ENCODE results near the gene OTOA.
"Not testable (repeated sequence)": the region's sequence is repeated elsewhere in the genome, so short reads cannot be mapped to it uniquely, and the experiment has no call there.

Gene OTOA

DNA sequence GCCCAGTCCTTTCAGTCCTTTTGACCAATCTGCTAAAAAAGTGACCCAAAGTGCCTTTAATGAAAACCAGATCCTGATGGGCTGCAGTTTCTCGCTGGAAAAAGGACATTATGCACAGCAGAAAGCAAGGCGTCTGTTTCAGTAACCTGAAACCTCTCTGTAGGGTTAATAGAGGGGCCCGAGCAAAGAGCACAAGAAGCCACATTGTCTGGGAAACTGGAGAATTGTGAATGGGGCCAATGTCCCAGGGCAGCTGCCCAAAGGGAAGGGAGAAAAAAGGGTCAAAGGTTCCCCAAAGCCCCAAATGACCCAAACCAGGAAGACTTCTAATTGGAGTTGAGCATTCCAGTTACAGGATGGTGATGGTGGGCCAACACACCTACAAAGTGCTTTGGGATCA, 3.0 kb downstream of the OTOA start:
- TF ChIP-seq, protein P1, sequence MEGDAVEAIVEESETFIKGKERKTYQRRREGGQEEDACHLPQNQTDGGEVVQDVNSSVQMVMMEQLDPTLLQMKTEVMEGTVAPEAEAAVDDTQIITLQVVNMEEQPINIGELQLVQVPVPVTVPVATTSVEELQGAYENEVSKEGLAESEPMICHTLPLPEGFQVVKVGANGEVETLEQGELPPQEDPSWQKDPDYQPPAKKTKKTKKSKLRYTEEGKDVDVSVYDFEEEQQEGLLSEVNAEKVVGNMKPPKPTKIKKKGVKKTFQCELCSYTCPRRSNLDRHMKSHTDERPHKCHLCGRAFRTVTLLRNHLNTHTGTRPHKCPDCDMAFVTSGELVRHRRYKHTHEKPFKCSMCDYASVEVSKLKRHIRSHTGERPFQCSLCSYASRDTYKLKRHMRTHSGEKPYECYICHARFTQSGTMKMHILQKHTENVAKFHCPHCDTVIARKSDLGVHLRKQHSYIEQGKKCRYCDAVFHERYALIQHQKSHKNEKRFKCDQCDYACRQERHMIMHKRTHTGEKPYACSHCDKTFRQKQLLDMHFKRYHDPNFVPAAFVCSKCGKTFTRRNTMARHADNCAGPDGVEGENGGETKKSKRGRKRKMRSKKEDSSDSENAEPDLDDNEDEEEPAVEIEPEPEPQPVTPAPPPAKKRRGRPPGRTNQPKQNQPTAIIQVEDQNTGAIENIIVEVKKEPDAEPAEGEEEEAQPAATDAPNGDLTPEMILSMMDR (conservative IDR thresholded peaks at IDR 0.05) = no peak

DNA sequence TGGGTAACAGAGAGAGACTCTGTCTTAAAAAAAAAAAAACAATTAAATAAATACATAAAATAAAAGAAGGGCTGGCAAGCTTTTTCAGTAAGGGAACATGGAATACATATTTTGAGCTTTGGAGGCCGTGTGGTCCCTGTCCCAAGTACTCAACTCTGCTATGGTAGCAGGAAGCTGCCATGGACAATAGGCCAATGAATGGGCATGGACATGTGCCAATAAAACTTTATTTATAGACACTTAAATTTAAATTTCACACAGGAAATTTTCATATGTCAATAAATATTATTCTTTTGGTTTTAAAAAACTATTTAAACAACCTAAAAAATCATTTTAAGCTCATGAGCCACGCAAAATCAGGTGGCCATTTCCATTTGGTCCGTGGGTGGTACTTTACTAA, 3.8 kb downstream of the OTOA start:
- TF ChIP-seq, protein P1 (conservative IDR thresholded peaks at IDR 0.05) = no peak
- no peak overlapping the region for H3K27ac ChIP-seq

More for the DNA sequence above, 3.0 kb downstream of the OTOA start:
- no peak overlapping the region for H3K27ac ChIP-seq

DNA sequence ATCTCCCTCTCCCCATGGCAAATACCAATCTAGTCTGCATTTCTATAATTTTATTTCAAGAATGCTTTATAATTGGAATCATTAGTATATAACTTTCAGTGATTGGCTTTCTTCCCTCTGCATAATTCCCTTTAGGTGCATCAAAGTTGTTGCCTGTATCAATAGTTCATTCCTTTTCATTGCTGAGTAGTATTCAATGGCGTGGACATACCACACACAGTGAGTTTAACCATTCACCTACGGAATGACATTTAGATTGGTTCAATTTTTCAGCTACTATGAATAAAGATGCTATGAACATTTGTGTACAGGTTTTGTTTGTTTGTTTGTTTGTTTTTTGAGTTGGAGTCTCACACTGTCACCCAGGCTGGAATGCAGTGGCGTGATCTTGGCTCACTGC, 9.7 kb downstream of the OTOA start:
- no peak overlapping the region for H3K27ac ChIP-seq
- TF ChIP-seq, protein P1 (conservative IDR thresholded peaks at IDR 0.05) = no peak

DNA sequence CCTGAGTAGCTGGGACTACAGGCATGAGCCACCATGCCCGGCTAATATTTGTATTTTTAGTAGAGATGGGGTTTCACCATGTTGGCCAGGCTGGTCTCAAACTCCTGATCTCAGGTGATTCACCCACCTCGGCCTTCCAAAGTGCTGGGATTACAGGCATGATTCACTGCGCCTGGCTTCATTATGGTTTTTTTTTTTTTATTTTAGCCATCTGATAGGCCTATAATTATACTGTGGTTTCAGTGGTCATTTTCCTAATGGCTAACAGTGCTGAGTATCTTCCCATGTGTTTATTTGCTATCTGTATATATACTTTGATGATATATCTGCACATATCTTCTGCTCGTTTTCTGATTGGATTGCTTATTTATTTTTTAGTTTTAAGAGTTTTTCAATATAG, 10.7 kb downstream of the OTOA start:
- not testable (repeated sequence) for H3K27ac ChIP-seq

DNA sequence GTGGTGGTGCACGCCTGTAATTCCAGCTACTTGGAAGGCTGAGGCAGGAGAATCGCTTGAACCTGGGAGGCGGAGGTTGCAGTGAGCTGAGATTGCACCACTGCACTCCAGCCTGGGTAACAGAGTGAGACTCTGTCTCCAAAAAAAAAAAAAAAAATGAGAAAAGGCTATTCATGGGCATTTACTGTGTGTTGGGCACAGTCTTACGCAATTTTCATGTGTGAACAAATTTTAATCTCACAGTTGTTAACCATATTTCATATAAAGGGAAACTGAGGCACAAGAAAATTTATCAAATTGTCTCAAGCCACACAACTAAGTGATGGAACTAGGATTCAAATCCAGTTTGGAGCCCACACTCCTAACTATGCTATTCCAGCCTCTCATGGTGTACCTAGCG, 16.9 kb downstream of the OTOA start:
- not testable (repeated sequence) for H3K27ac ChIP-seq

DNA sequence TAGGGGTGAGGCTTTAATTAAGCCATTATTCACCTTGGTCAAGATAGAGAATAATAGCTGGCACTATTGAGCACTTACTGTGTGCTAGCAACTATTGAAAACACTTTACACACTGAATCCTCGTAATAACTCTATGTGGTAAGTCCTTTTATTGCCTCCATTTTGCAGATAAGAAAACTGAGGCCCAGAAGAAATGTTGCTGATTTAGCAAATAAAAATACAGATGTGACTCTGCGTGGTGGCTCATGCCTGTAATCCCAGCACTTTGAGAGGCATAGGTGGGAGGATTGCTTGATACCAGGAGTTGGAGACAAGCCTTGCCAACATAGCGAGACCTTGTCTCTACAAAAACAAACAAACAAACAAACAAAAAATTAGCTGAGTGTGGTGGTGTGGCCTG, 19.4 kb downstream of the OTOA start:
- H3K27ac ChIP-seq = no peak overlapping the region
- TF ChIP-seq, protein P1 (conservative IDR thresholded peaks at IDR 0.05) = no peak

DNA sequence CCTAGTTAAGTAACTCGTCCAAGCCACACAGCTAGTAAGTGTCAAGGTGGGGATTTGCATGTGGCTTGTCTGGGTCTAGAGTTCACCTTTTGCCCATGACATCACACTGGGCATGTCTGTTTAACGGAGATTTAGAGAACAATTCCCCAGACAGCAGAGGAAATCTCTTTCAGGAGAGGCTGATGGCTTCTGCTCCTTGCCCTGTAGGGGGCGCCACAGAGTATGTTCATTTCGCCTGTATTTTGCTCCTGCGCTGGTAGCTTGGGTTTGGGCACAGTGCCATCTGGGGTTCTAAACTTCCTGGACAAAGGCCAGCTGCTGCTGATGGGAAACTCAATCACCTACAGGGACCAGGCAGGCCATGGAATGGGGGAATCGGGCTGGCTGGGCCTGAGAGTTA, 20.4 kb downstream of the OTOA start:
- TF ChIP-seq, protein P1 (conservative IDR thresholded peaks at IDR 0.05) = no peak
- no peak overlapping the region for H3K27ac ChIP-seq

DNA sequence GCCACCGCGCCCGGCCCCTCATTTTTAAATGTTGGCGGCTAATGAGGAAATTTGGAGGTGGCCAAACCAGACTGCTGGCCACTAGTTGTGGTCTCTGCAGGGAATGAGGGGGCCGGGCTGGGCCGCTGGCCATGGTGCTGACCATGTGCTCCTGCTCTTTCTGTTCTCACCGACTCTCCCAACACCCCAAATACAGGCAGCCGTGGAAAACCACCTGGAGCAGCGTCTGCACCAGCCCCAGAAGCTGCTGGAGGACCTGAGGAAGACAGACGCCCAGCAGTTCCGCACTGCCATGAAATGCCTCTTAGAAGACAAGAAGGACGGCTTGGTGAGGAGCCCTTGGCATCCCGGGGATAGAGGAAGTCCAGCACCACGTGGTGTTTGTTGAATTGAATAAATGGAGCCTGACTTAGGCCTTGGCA, 21.3 kb downstream of the OTOA start:
- TF ChIP-seq, protein P1 (conservative IDR thresholded peaks at IDR 0.05) = no peak
- no peak overlapping the region for H3K27ac ChIP-seq

DNA sequence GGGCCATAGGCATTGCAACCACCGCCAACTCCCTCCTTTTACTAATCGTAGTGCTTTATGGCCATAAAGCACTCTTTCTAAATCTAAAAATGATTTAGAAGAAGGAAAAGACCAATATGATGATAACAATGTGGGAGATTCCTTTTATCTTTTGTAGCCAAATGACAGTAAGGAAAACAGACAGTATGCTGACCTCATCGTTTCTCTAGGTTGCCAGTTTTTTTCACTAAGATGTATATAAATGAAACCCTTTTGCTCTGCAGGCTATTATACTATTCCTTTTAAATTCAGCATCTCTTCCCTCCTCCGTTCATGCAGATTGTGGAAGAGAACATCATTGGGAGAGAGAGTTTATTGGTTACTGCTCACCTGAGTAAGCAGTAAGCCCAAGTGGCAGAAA, 25.3 kb downstream of the OTOA start:
- H3K27ac ChIP-seq = no peak overlapping the region
- TF ChIP-seq, protein P1 (conservative IDR thresholded peaks at IDR 0.05) = no peak

DNA sequence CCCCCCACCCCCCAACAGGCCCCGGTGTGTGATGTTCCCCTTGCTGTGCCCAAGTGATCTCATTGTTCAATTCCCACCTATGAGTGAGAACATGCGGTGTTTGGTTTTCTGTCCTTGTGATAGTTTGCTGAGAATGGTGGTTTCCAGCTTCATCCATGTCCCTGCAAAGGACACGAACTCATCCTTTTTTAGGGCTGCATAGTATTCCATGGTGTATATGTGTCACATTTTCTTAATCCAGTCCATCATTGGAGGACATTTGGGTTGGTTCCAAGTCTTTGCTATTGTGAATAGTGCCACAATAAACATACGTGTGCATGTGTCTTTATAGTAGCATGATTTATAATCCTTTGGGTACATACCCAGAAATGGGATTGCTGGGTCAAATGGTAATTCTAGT, 27.2 kb downstream of the OTOA start:
- not testable (repeated sequence) for H3K27ac ChIP-seq

Measured in VCaP (cell line).